KMS-11 (cell line): ENCODE data around the gene TUBB2B.
"Not testable (repeated sequence)": the region's sequence is repeated elsewhere in the genome, so short reads cannot be mapped to it uniquely, and the experiment has no call there.

Experiments used
- H2AFZ ChIP-seq: fragments of 200-600 bp; sonication (generic); 2 replicates; pipeline ENCODE4 v1.6.1; 2016; ENCODE audit warnings: antibody characterized with exemption, mixed run types, low read depth
- H3K27ac ChIP-seq: fragments of 200-600 bp; sonication (generic); 2 replicates; pipeline ENCODE4 v1.6.1; 2016; ENCODE audit warnings: mild to moderate bottlenecking, mixed run types
- H3K27me3 ChIP-seq: fragments of 200-600 bp; sonication (generic); 2 replicates; pipeline ENCODE4 v1.6.1; 2017; ENCODE audit warnings: mild to moderate bottlenecking, low read depth, mixed run types, moderate library complexity; ENCODE audit not compliant: insufficient read depth
- H3K36me3 ChIP-seq: fragments of 200-600 bp; sonication (generic); 2 replicates; pipeline ENCODE4 v1.6.1; 2017; ENCODE audit warnings: mild to moderate bottlenecking, mixed run types; ENCODE audit not compliant: insufficient read depth
- H3K4me1 ChIP-seq: fragments of 200-600 bp; sonication (generic); 2 replicates; pipeline ENCODE4 v1.6.1; 2016; ENCODE audit warnings: mild to moderate bottlenecking, low read depth, mixed run types; ENCODE audit not compliant: poor library complexity, severe bottlenecking
- H3K4me2 ChIP-seq: fragments of 200-600 bp; sonication (generic); 2 replicates; pipeline ENCODE4 v1.7.0; 2016; ENCODE audit warnings: mild to moderate bottlenecking, mixed run types
- H3K4me3 ChIP-seq: fragments of 200-600 bp; sonication (generic); IDR thresholded peaks from 2 replicates; pipeline ENCODE4 v1.6.1; 2017; ENCODE audit warnings: low read depth, low read length, mixed read lengths; ENCODE audit not compliant: insufficient read depth
- H3K79me2 ChIP-seq: fragments of 200-600 bp; sonication (generic); 2 replicates; pipeline ENCODE4 v1.6.1; 2016; ENCODE audit warnings: low read depth, mixed run types; ENCODE audit not compliant: insufficient read depth
- H3K9ac ChIP-seq: fragments of 200-600 bp; sonication (generic); 2 replicates; pipeline ENCODE4 v1.6.1; 2016; ENCODE audit warnings: mild to moderate bottlenecking, mixed run types
- H4K20me1 ChIP-seq: fragments of 200-600 bp; sonication (generic); 2 replicates; pipeline ENCODE4 v1.6.1; 2016; ENCODE audit warnings: mild to moderate bottlenecking, mixed run types; ENCODE audit not compliant: insufficient read depth
- TF ChIP-seq, protein P1 (sequence below): fragments of 200-600 bp; sonication (generic); conservative IDR thresholded peaks from 2 replicates; pipeline ENCODE4 v1.6.1; 2017; ENCODE audit warnings: low read depth, mild to moderate bottlenecking, antibody characterized with exemption, low read length, moderate library complexity, mixed read lengths

TUBB2B gene

DNA sequence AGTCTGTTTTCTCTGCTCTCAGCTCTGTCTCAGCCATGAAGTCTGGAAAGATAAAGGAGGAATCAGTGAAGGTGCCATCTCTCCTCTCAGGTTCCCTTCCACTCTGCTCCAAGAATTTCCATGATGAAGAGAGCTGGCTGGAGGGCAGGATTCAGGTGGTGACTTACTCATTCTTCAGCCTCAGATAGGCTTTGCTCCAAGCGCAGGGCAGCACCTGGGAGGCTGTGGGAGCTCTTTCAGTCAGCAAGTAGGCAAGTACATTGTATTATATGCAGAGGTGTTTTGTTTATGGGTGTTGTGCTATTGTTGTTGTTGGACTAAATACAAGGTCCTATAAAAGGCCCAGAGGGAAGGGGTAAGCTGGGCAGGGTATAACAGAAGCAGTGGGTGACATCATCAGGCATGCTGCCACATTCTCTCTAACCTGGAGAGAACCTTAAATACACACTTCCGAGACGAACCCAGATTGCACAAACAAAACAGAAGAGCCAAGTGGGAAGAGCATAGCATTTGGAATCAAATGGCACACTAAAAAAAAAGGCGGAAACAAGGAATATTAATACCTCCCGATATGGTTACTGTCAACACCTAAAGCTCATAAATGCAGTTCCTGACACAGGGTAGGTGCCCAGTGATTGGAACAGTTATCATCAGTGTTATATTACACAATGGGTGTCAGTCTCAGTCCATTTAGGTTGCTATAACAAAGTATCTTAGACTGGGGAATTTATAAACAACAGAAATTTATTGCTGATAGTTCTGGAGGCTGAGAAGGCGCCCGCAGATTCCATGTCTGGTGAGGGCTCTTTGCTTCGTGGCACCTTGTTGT is 16.8 kb upstream of the TUBB2B start:
- Histone ChIP-seq H3K9ac (no peak overlapping the region), H3K4me1 (no peaks in the 10 kb centered on the region), H3K4me3 (no peak overlapping the region), H3K36me3 (no peaks in the 10 kb centered on the region), H3K4me2 (no peak overlapping the region), H4K20me1 (no peaks in the 10 kb centered on the region), H2AFZ (no peak overlapping the region), H3K27ac (no peak overlapping the region), H3K27me3 (no peaks in the 10 kb centered on the region), H3K79me2 (no peaks in the 10 kb centered on the region)
- TF ChIP-seq, protein P1, sequence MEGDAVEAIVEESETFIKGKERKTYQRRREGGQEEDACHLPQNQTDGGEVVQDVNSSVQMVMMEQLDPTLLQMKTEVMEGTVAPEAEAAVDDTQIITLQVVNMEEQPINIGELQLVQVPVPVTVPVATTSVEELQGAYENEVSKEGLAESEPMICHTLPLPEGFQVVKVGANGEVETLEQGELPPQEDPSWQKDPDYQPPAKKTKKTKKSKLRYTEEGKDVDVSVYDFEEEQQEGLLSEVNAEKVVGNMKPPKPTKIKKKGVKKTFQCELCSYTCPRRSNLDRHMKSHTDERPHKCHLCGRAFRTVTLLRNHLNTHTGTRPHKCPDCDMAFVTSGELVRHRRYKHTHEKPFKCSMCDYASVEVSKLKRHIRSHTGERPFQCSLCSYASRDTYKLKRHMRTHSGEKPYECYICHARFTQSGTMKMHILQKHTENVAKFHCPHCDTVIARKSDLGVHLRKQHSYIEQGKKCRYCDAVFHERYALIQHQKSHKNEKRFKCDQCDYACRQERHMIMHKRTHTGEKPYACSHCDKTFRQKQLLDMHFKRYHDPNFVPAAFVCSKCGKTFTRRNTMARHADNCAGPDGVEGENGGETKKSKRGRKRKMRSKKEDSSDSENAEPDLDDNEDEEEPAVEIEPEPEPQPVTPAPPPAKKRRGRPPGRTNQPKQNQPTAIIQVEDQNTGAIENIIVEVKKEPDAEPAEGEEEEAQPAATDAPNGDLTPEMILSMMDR, result no peak

DNA sequence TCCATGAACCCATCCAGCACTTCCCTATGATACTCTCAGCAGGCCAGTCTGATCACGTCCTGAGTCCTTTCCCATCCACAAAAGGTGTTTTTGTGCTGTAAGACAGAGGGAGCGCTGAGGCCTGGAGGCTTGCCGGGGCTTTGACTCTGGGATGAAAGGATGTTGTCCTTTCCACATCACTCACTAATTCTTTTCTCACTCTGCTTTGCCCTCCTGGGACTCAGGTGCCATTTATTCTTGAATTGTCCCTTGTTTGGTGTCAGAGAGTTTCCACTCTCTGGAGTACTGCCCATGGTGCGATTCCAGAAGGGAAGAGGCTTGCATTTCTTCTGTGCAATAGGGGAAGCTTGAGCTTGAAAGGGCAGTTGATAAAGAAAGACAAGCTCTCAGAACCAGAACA is 15.3 kb upstream of the TUBB2B start:
- Histone ChIP-seq H3K4me1 (peaks cover 6% of the 10 kb centered on the region), H3K79me2 (no peaks in the 10 kb centered on the region), H3K4me3 (no peak overlapping the region), H3K27me3 (no peaks in the 10 kb centered on the region), H3K4me2 (no peak overlapping the region), H2AFZ (no peak overlapping the region), H3K36me3 (no peaks in the 10 kb centered on the region), H3K27ac (no peak overlapping the region), H4K20me1 (no peaks in the 10 kb centered on the region), H3K9ac (no peak overlapping the region)
- TF ChIP-seq, protein P1, result no peak

DNA sequence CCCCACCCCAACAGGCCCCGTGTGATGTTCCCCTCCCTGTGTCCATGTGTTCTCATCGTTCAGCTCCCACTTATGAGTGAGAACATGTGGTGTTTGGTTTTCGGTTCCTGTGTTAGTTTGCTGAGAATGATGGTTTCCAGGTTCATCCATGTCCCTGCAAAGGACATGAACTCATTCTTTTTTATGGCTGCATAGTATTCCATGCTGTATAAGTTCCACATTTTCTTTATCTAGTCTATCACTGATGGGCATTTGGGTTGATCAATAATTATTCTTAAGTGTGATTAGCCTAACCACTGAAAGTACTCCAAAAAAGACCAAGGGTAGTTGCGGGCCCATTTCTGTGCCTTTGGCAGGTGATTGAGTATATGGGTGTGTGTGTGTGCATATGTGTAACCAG is 14.3 kb upstream of the TUBB2B start:
- not testable (repeated sequence) for H3K4me3 ChIP-seq, H3K79me2 ChIP-seq, H3K9ac ChIP-seq, H4K20me1 ChIP-seq, H3K27me3 ChIP-seq, H3K27ac ChIP-seq, H2AFZ ChIP-seq, H3K4me2 ChIP-seq, H3K36me3 ChIP-seq
- peaks cover 16% of the 10 kb centered on the region for H3K4me1 ChIP-seq

DNA sequence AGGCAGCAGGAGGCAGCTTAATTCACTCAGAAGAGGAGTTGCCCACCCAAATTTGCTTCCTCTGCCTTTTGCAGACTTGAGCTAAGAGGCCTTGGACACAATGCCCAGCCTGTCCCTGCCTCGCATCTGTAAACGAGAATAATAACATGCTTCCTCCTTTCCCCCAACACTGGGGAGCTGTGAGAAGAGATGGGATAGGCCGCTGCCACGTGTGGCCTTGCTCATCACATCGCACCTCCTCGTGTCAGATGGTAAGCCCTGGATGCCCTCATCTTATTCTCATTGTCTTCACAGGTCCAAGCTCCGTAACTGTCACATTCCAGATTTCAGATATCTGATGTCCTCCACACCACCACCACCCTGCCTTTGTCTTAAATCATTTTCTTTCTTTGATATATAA is 13.1 kb upstream of the TUBB2B start:
- Histone ChIP-seq H3K36me3 (no peaks in the 10 kb centered on the region), H2AFZ (no peak overlapping the region), H3K4me3 (no peak overlapping the region), H3K9ac (no peak overlapping the region), H3K79me2 (no peaks in the 10 kb centered on the region), H3K4me2 (no peak overlapping the region), H3K27ac (no peak overlapping the region), H3K4me1 (peaks cover 17% of the 10 kb centered on the region), H4K20me1 (no peaks in the 10 kb centered on the region), H3K27me3 (no peaks in the 10 kb centered on the region)
- TF ChIP-seq, protein P1, result no peak

DNA sequence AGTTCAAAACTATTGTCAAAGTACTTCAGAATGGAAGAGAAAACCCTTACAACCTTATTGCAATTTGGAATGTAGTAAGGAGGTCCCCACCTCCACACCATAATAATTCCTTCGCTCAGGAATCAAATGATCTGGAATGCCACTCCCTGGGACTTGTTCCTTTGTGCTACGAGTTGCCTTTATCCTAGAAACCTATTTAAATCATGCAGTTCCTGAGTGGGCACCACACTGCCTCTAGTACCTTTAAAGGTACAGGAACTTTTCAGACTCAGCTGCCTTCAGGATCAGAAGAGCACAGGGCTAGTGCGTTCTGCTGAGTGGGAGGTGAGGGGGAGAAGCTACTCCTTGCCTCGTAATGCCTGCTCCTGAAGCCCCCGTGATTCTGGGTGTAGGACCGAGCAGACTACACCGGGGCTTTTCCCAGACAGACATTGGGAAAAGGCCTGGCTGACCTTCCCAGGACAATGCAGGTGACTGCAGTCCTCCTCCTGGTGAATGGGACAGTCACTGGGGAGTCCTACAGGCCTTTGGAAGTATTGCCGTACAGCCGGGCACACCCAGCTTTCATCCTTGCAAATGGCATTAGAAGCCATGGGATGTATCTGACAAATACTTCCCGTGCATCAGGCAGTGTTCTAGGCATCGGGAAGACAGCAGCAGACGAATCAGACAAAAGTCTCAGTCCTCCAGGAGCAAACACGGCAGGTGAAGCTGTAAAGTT is 11.8 kb upstream of the TUBB2B start:
- Histone ChIP-seq H3K27me3 (no peaks in the 10 kb centered on the region), H3K4me3 (no peak overlapping the region), H3K27ac (no peak overlapping the region), H2AFZ (no peak overlapping the region), H3K36me3 (no peaks in the 10 kb centered on the region), H3K4me1 (peaks cover 17% of the 10 kb centered on the region), H3K9ac (no peak overlapping the region), H4K20me1 (no peaks in the 10 kb centered on the region), H3K4me2 (no peak overlapping the region), H3K79me2 (no peaks in the 10 kb centered on the region)
- TF ChIP-seq, protein P1, result no peak
